ENCODE measurements around the gene FSTL4. TPM values are rescaled to one million over a fixed set of nuclear protein-coding genes. Genes with fewer than 3 reads are reported as not detected.

The FSTL4 gene
- polyA plus RNA-seq, 3 donors = not detected

DNA sequence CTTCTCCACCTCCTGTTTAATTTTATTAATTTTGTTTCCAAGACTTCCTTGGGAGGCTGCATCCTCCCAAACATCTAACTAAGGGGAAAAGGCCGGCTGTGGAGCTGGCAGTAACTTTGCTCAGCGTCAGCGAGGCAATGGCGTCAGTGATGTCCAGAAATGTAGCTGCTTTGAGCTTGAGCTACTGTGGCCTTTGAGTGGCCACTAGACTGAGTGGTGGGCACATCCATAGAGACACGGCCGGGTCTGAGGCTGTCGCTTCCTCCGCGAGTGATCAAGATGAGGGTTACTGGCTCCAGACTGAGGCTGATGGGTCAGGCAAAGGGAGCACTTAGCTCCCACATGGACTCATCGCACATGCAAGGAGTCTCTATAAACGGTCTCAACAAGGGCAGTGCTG lies 283.5 kb downstream of the FSTL4 start:
- H3K27me3 Mint-ChIP-seq (ENCODE audit: low read depth in 3 of 3) = peaks cover 0 to 2% (median 1%) of the 10 kb centered on the region in 3 donors
- Histone ChIP-seq H2AFZ (ENCODE audit: insufficient read depth, low read depth, low read length, poor library complexity, severe bottlenecking) (no peak overlapping the region), H4K20me1 (ENCODE audit: insufficient read depth, low read length) (no peaks in the 10 kb centered on the region), H3K36me3 (replicated peaks in 1 of 2; ENCODE audit: control insufficient read depth in 1 of 2, insufficient read depth in 2 of 2, low read length in 2 of 2) (no peaks in the 10 kb centered on the region), H3K4me3 (replicated peaks in 1 of 3; ENCODE audit: low read depth in 2 of 3, low read length in 3 of 3) (no peak overlapping the region), H3K9ac (ENCODE audit: insufficient read depth, low read length, poor library complexity, severe bottlenecking) (no peak overlapping the region), H3K9me3 (replicated peaks in 1 of 2; ENCODE audit: control insufficient read depth in 1 of 2, insufficient read depth in 1 of 2, low read length in 2 of 2) (no peaks in the 10 kb centered on the region), H3K79me2 (ENCODE audit: insufficient read depth, low read length) (no peaks in the 10 kb centered on the region), H3K4me1 (ENCODE audit: control insufficient read depth in 1 of 2, insufficient read depth in 2 of 2, low read length in 2 of 2) (no peaks in the 10 kb centered on the region), H3K27ac (ENCODE audit: low read depth in 1 of 2, low read length in 2 of 2) (no peak overlapping the region), H3K4me2 (replicated peaks; ENCODE audit: extremely low read depth, low read length, poor library complexity, severe bottlenecking) (no peak overlapping the region), H3K27me3 (ENCODE audit: control insufficient read depth in 2 of 2, insufficient read depth in 2 of 2, low read length in 2 of 2) (no peaks in the 10 kb centered on the region)
- no peaks in the 10 kb centered on the region for H3K4me1 Mint-ChIP-seq
- DNase-seq = no peak
- TF ChIP-seq, protein P1, sequence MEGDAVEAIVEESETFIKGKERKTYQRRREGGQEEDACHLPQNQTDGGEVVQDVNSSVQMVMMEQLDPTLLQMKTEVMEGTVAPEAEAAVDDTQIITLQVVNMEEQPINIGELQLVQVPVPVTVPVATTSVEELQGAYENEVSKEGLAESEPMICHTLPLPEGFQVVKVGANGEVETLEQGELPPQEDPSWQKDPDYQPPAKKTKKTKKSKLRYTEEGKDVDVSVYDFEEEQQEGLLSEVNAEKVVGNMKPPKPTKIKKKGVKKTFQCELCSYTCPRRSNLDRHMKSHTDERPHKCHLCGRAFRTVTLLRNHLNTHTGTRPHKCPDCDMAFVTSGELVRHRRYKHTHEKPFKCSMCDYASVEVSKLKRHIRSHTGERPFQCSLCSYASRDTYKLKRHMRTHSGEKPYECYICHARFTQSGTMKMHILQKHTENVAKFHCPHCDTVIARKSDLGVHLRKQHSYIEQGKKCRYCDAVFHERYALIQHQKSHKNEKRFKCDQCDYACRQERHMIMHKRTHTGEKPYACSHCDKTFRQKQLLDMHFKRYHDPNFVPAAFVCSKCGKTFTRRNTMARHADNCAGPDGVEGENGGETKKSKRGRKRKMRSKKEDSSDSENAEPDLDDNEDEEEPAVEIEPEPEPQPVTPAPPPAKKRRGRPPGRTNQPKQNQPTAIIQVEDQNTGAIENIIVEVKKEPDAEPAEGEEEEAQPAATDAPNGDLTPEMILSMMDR (IDR thresholded peaks at IDR 0.05) = no peak
- 93% methylated on average over 10 of the region's 11 CpGs for WGBS (ENCODE audit: insufficient coverage)
- intact Hi-C loops (cut with micrococcal nuclease) = no loop called here
- no peak overlapping the region for H3K4me3 Mint-ChIP-seq
- H3K36me3 Mint-ChIP-seq = no peaks in the 10 kb centered on the region
- H3K9me3 Mint-ChIP-seq = no peaks in the 10 kb centered on the region
- no peak overlapping the region for H3K27ac Mint-ChIP-seq

DNA sequence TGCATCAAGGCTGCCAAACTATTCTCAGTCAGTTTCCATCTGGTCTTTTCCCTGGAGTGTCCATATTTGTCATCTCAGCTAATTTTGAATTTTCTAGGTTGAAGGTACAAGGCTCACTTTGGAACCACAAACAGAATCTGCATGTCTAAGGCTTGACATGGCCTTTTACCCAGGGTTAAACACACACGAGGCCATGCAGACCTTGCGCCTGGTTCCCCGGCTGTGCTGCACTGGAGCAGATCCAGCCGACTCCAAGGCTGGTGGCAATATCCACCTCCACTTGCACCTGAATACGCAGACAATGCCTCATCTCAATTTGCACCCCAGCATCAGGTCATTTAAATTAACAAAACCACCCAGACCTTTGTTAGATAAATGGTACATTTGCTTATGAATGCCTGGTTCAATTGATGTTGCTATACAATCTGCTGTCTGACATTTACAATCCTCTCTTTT lies 284.4 kb downstream of the FSTL4 start:
- H3K27me3 ChIP-seq (ENCODE audit: control insufficient read depth in 2 of 2, insufficient read depth in 2 of 2, low read length in 2 of 2) = no peaks in the 10 kb centered on the region
- 91% methylated on average over 4 of the region's 5 CpGs for WGBS (ENCODE audit: insufficient coverage)
- no peak for DNase-seq
- H3K27ac ChIP-seq (ENCODE audit: low read depth in 1 of 2, low read length in 2 of 2) = no peak overlapping the region
- intact Hi-C loops (cut with micrococcal nuclease) = no loop called here
- no peaks in the 10 kb centered on the region for H3K9me3 ChIP-seq (replicated peaks in 1 of 2; ENCODE audit: control insufficient read depth in 1 of 2, insufficient read depth in 1 of 2, low read length in 2 of 2)
- Mint-ChIP-seq H3K27me3 (ENCODE audit: low read depth in 3 of 3) (peaks cover 0 to 2% (median 1%) of the 10 kb centered on the region in 3 donors), H3K36me3 (no peaks in the 10 kb centered on the region), H3K27ac (no peak overlapping the region), H3K4me1 (no peaks in the 10 kb centered on the region), H3K4me3 (no peak overlapping the region), H3K9me3 (no peaks in the 10 kb centered on the region)
- H3K4me1 ChIP-seq (ENCODE audit: control insufficient read depth in 1 of 2, insufficient read depth in 2 of 2, low read length in 2 of 2) = no peaks in the 10 kb centered on the region
- no peaks in the 10 kb centered on the region for H4K20me1 ChIP-seq (ENCODE audit: insufficient read depth, low read length)
- TF ChIP-seq, protein P1 (IDR thresholded peaks at IDR 0.05) = no peak
- no peak overlapping the region for H2AFZ ChIP-seq (ENCODE audit: insufficient read depth, low read depth, low read length, poor library complexity, severe bottlenecking)
- no peaks in the 10 kb centered on the region for H3K79me2 ChIP-seq (ENCODE audit: insufficient read depth, low read length)
- no peak overlapping the region for H3K4me2 ChIP-seq (replicated peaks; ENCODE audit: extremely low read depth, low read length, poor library complexity, severe bottlenecking)
- H3K4me3 ChIP-seq (replicated peaks in 1 of 3; ENCODE audit: low read depth in 2 of 3, low read length in 3 of 3) = no peak overlapping the region
- no peak overlapping the region for H3K9ac ChIP-seq (ENCODE audit: insufficient read depth, low read length, poor library complexity, severe bottlenecking)
- H3K36me3 ChIP-seq (replicated peaks in 1 of 2; ENCODE audit: control insufficient read depth in 1 of 2, insufficient read depth in 2 of 2, low read length in 2 of 2) = no peaks in the 10 kb centered on the region

All from CD14-positive monocyte (primary cell).